CD4-positive, alpha-beta T cell (primary cell): ENCODE data around the gene SPATA16. TPM values are rescaled to one million over a fixed set of nuclear protein-coding genes. Genes with fewer than 3 reads are reported as not detected.

Experiments
- ATAC-seq: fragments of 200-7000 bp; cut with Tn5 transposase; one replicate; pipeline ENCODE4 v1.10.0; 2022; ENCODE audit warnings: mild to moderate bottlenecking; ENCODE audit not compliant: poor library complexity
- CTCF ChIA-PET: fragments of 350-600 bp; sonication (Branson Sonifier 250); formaldehyde crosslinking; loops from one replicate; lab custom pipeline; 2021; ENCODE audit warnings: antibody characterized with exemption, inconsistent platforms; lab: Charles Lee
- POLR2A ChIA-PET: fragments of 350-600 bp; sonication (Branson Sonifier 250); formaldehyde crosslinking; loops from one replicate; lab custom pipeline; 2021; ENCODE audit warnings: antibody characterized with exemption, inconsistent platforms; lab: Charles Lee
- DNase-seq, 14 experiments: peaks; one replicate each; pipeline ENCODE4 v3.0.0-alpha.2; 2013 to 2020; ENCODE audit warnings: mixed read lengths in 2 of 14
- H3K27ac ChIP-seq, 2 donors: one replicate each; pipeline versions ENCODE4 v1.5.1 to v1.7.0; 2013; ENCODE audit warnings: low read length in 2 of 2, low read depth in 1 of 2, mild to moderate bottlenecking in 1 of 2
- H3K27me3 ChIP-seq, 2 experiments: 1 replicate in 1 of 2; 2 replicates in 1 of 2; pipeline versions ENCODE4 v1.6.1 to v1.7.0; 2013; ENCODE audit warnings: low read length in 2 of 2, control low read depth in 1 of 2, mild to moderate bottlenecking in 1 of 2, moderate library complexity in 1 of 2; ENCODE audit not compliant: insufficient read depth in 2 of 2, control insufficient read depth in 1 of 2
- H3K36me3 ChIP-seq: one replicate; pipeline ENCODE4 v1.6.1; 2013; ENCODE audit warnings: low read length, control low read depth; ENCODE audit not compliant: insufficient read depth
- H3K4me1 ChIP-seq: one replicate; pipeline ENCODE4 v1.6.1; 2013; ENCODE audit warnings: low read length, control low read depth; ENCODE audit not compliant: insufficient read depth
- H3K4me3 ChIP-seq: one replicate; pipeline ENCODE4 v1.5.1; 2013; ENCODE audit warnings: mild to moderate bottlenecking, low read length, moderate library complexity
- H3K9me3 ChIP-seq, 2 experiments: 1 replicate in 1 of 2; 2 replicates in 1 of 2; pipeline versions ENCODE4 v1.6.1 to v1.7.0; 2013; ENCODE audit warnings: low read length in 2 of 2, mild to moderate bottlenecking in 2 of 2, control low read depth in 1 of 2, moderate library complexity in 1 of 2; ENCODE audit not compliant: control insufficient read depth in 1 of 2, insufficient read depth in 1 of 2
- H3K27ac Mint-ChIP-seq: one replicate; pipeline ENCODE4 v1.8.0; 2020; ENCODE audit warnings: mixed read lengths
- H3K27me3 Mint-ChIP-seq: one replicate; pipeline ENCODE4 v1.8.0; 2021; ENCODE audit warnings: mixed read lengths
- H3K36me3 Mint-ChIP-seq: one replicate; pipeline ENCODE4 v1.8.0; 2021; ENCODE audit warnings: low read depth, mixed read lengths
- H3K4me1 Mint-ChIP-seq: one replicate; pipeline ENCODE4 v1.8.0; 2021; ENCODE audit warnings: low read depth, mixed read lengths
- H3K4me3 Mint-ChIP-seq: one replicate; pipeline ENCODE4 v1.8.0; 2020; ENCODE audit warnings: mild to moderate bottlenecking, mixed read lengths
- H3K9me3 Mint-ChIP-seq: one replicate; pipeline ENCODE4 v1.8.0; 2020; ENCODE audit warnings: mixed read lengths
- CTCF ChIP-seq: fragments of 200-600 bp; IDR thresholded peaks from one replicate; pipeline ENCODE4 v1.8.0; 2022; ENCODE audit warnings: antibody characterized with exemption, mild to moderate bottlenecking
- intact Hi-C, 2 experiments: fragments of 100-400 bp; cut with DNase I in 1 of 2; cut with micrococcal nuclease in 1 of 2; formaldehyde crosslinking; loops; one replicate each; pipeline versions ENCODE4 v1.15.1 to v1.9.0; 2023 to 2025; cut with DNase I, micrococcal nuclease
- total RNA-seq, 174 experiments: library from RNA in 2 of 174; stranded (reverse) in 2 of 174; gene quantifications; one replicate each; pipeline ENCODE4 v1.2.3 and lab custom pipeline; 2021 to 2026

SPATA16 gene
- total RNA-seq, 2 experiments from 2014 or later, result not detected

GRCh38 chr3:173045770-173046382 lies 95.2 kb downstream of the SPATA16 start:
- Histone ChIP-seq H3K27me3 (no peaks in the 10 kb centered on the region), H3K9me3 (no peaks in the 10 kb centered on the region), H3K4me1 (no peaks in the 10 kb centered on the region), H3K36me3 (no peaks in the 10 kb centered on the region), H3K27ac (no peak overlapping the region), H3K4me3 (no peak overlapping the region)
- Mint-ChIP-seq H3K4me3 (no peak overlapping the region), H3K36me3 (no peaks in the 10 kb centered on the region), H3K27ac (no peak overlapping the region), H3K9me3 (no peaks in the 10 kb centered on the region), H3K4me1 (no peaks in the 10 kb centered on the region), H3K27me3 (no peaks in the 10 kb centered on the region)
- DNase-seq, result no peak
- POLR2A ChIA-PET, result no interaction called here
- TF ChIP-seq CTCF, result no peak
- intact Hi-C loops, result no loop called here
- ATAC-seq, result no peak
- CTCF ChIA-PET, result no interaction called here

- CTCF ChIA-PET, result no interaction called here
- no peak for TF ChIP-seq CTCF
- H3K9me3 Mint-ChIP-seq, result no peaks in the 10 kb centered on the region
Measured at GRCh38 chr3:173044998-173045397, 96.0 kb downstream of the SPATA16 start.

GRCh38 chr3:173043757-173044156 lies 97.3 kb downstream of the SPATA16 start:
- H3K4me3 Mint-ChIP-seq, result no peak overlapping the region
- H3K27me3 ChIP-seq, result no peaks in the 10 kb centered on the region
- no peak overlapping the region for H3K27ac Mint-ChIP-seq
- TF ChIP-seq CTCF, result no peak
- H3K4me1 Mint-ChIP-seq, result no peaks in the 10 kb centered on the region
- ChIA-PET CTCF (no interaction called here), POLR2A (no interaction called here)
- intact Hi-C loops, result no loop called here
- H3K4me3 ChIP-seq, result no peak overlapping the region
- no peaks in the 10 kb centered on the region for H3K9me3 ChIP-seq
- H3K36me3 Mint-ChIP-seq, result no peaks in the 10 kb centered on the region
- ATAC-seq (no peak), DNase-seq (no peak)
- H3K27me3 Mint-ChIP-seq, result no peaks in the 10 kb centered on the region
- no peaks in the 10 kb centered on the region for H3K9me3 Mint-ChIP-seq
- H3K36me3 ChIP-seq, result no peaks in the 10 kb centered on the region
- no peak overlapping the region for H3K27ac ChIP-seq
- H3K4me1 ChIP-seq, result no peaks in the 10 kb centered on the region

More at GRCh38 chr3:173044998-173045397, 96.0 kb downstream of the SPATA16 start:
- Histone ChIP-seq H3K9me3 (no peaks in the 10 kb centered on the region), H3K27ac (no peak overlapping the region), H3K27me3 (no peaks in the 10 kb centered on the region), H3K4me1 (no peaks in the 10 kb centered on the region), H3K4me3 (no peak overlapping the region), H3K36me3 (no peaks in the 10 kb centered on the region)
- H3K27me3 Mint-ChIP-seq, result no peaks in the 10 kb centered on the region
- DNase-seq (no peak), ATAC-seq (no peak)
- POLR2A ChIA-PET, result no interaction called here
- intact Hi-C loops, result no loop called here
- H3K27ac Mint-ChIP-seq, result no peak overlapping the region
- H3K36me3 Mint-ChIP-seq, result no peaks in the 10 kb centered on the region
- no peaks in the 10 kb centered on the region for H3K4me1 Mint-ChIP-seq
- no peak overlapping the region for H3K4me3 Mint-ChIP-seq
